OCI-LY3 (cell line): Measurements from ENCODE around the gene ANO10.

Experiments used
- H2AFZ ChIP-seq: fragments of 200-600, 300-600 bp; shearing (Covaris generic); 2 replicates; pipeline ENCODE4 v1.6.0; 2014; ENCODE audit warnings: antibody characterized with exemption, low read depth, low read length
- H3K27ac ChIP-seq: fragments of 200-600, 300-600 bp; sonication (generic); 2 replicates; pipeline ENCODE4 v1.5.1; 2014; ENCODE audit warnings: mild to moderate bottlenecking, low read length, moderate library complexity, mixed read lengths
- H3K27me3 ChIP-seq: fragments of 200-600, 300-600 bp; sonication (generic); 2 replicates; pipeline ENCODE4 v1.6.1; 2014; ENCODE audit warnings: low read depth, low read length, mixed read lengths
- H3K36me3 ChIP-seq: fragments of 200-600, 300-600 bp; sonication (generic); replicated peaks from 2 replicates; pipeline ENCODE3; 2014; ENCODE audit warnings: low read depth, low read length, mixed read lengths
- H3K4me1 ChIP-seq: fragments of 300-600, 200-600 bp; sonication (generic); 2 replicates; pipeline ENCODE4 v1.6.1; 2014; ENCODE audit warnings: low read length, mixed read lengths
- H3K4me2 ChIP-seq: fragments of 200-600, 300-600 bp; sonication (generic); 2 replicates; pipeline ENCODE4 v1.6.1; 2014; ENCODE audit warnings: low read length, mixed read lengths
- H3K4me3 ChIP-seq: fragments of 300-600, 200-600 bp; sonication (generic); 2 replicates; pipeline ENCODE4 v1.5.1; 2014; ENCODE audit warnings: antibody characterized with exemption, mild to moderate bottlenecking, low read length, moderate library complexity
- H3K79me2 ChIP-seq: fragments of 300-600, 200-600 bp; shearing (Covaris generic); 2 replicates; pipeline ENCODE4 v1.6.1; 2014; ENCODE audit warnings: mild to moderate bottlenecking, low read length, mixed read lengths
- H3K9ac ChIP-seq: fragments of 300-600, 200-600 bp; shearing (Covaris generic); 2 replicates; pipeline ENCODE4 v1.6.0; 2014; ENCODE audit warnings: mild to moderate bottlenecking, low read length, moderate library complexity
- H3K9me3 ChIP-seq: fragments of 200-600, 300-600 bp; shearing (Covaris generic); 2 replicates; pipeline ENCODE4 v1.6.1; 2014; ENCODE audit warnings: low read length, mixed read lengths; ENCODE audit not compliant: insufficient read depth
- H4K20me1 ChIP-seq: fragments of 200-600, 300-600 bp; sonication (generic); 2 replicates; pipeline ENCODE4 v1.6.1; 2016; ENCODE audit warnings: low read length, mixed read lengths; ENCODE audit not compliant: insufficient read depth
- EZH2phosphoT487 ChIP-seq: fragments of 200-600 bp; shearing (Covaris generic); IDR thresholded peaks from 2 replicates; pipeline ENCODE4 v1.6.1; 2018; ENCODE audit warnings: antibody characterized with exemption, mixed run types, low read depth
- TF ChIP-seq, protein P1 (sequence below): fragments of 200-600, 300-600 bp; sonication (generic); IDR thresholded peaks from 2 replicates; pipeline ENCODE4 v1.5.1; 2014; ENCODE audit warnings: antibody characterized with exemption, low read length, low read depth

ANO10 gene

DNA sequence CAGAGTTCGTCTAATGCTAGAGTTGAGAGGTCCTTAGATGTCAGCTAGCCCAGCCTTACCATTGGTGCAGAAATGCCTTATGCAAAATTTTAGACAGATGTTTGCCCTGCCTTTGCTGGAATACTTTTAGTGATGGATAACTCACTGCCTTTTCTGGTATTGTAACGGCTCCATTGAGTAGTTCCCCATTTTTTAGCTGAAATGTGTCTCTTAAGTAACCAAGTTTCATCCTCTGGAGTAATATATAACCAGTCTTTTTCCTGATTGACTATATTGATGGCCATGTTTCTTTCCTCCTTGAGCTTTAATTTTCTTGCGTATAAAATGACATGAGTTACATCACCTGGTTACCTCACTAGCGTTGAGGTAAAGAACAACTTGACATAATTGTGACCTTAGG, 290.4 kb downstream of the ANO10 start:
- Histone ChIP-seq H3K36me3 (peaks cover 36% of the 10 kb centered on the region), H3K79me2 (peaks cover 18% of the 10 kb centered on the region), H3K4me3 (no peak overlapping the region), H3K4me2 (no peak overlapping the region), H3K4me1 (peaks cover 16% of the 10 kb centered on the region), H4K20me1 (peaks cover 12% of the 10 kb centered on the region; the same call in 1 of the 2 replicates), H3K9me3 (peaks cover 9% of the 10 kb centered on the region; the same call in 1 of the 2 replicates), H3K27me3 (no peaks in the 10 kb centered on the region), H3K9ac (no peak overlapping the region), H3K27ac (no peak overlapping the region), H2AFZ (no peak overlapping the region)
- TF ChIP-seq EZH2phosphoT487, result no peak
- TF ChIP-seq, protein P1, sequence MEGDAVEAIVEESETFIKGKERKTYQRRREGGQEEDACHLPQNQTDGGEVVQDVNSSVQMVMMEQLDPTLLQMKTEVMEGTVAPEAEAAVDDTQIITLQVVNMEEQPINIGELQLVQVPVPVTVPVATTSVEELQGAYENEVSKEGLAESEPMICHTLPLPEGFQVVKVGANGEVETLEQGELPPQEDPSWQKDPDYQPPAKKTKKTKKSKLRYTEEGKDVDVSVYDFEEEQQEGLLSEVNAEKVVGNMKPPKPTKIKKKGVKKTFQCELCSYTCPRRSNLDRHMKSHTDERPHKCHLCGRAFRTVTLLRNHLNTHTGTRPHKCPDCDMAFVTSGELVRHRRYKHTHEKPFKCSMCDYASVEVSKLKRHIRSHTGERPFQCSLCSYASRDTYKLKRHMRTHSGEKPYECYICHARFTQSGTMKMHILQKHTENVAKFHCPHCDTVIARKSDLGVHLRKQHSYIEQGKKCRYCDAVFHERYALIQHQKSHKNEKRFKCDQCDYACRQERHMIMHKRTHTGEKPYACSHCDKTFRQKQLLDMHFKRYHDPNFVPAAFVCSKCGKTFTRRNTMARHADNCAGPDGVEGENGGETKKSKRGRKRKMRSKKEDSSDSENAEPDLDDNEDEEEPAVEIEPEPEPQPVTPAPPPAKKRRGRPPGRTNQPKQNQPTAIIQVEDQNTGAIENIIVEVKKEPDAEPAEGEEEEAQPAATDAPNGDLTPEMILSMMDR, result no peak

DNA sequence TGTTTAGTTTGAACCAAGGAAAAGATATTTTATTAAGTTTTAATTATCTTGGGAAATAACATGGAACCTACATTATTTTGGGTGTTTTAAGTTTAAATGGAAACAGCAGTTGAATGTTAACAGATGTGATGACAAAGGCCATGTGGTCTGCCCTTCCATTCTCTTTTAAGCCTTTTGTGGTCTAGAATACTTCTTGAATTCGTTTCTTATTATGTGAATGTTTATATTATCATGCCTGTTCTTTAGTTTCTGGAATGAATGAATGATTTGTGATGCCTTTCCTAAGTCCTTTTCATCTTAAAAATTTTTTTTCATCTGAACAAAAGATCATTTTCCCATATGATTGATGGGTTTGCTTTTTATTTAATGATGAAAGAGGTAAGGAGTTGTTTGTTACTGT, 290.8 kb downstream of the ANO10 start:
- Histone ChIP-seq H3K4me1 (peaks cover 19% of the 10 kb centered on the region), H3K4me3 (no peak overlapping the region), H4K20me1 (peaks cover 13% of the 10 kb centered on the region; the same call in 1 of the 2 replicates), H3K9ac (no peak overlapping the region), H2AFZ (no peak overlapping the region), H3K9me3 (peaks cover 8% of the 10 kb centered on the region; the same call in 1 of the 2 replicates), H3K4me2 (no peak overlapping the region), H3K79me2 (peaks cover 22% of the 10 kb centered on the region), H3K27ac (no peak overlapping the region), H3K27me3 (no peaks in the 10 kb centered on the region), H3K36me3 (peaks cover 33% of the 10 kb centered on the region)
- no peak for TF ChIP-seq EZH2phosphoT487
- TF ChIP-seq, protein P1, result no peak

DNA sequence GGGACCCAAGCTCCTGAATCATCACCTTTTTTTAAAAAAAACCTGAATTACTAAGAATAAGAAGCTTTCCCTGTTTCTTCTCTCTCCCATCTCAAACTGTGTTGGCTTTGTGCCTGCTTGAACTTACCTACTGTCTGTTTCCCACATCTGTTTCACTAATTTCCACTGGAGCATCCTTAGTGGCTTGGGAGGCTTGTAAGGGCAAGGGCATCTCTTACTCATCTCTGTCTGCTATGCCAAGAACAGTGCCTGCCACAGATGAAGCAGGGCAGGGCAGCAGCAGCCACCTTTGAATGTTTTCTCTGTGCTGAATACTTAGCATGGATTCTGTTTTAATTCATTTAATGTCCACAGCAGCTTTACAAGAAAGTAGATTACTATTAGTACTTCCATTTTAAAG, 293.2 kb downstream of the ANO10 start:
- no peaks in the 10 kb centered on the region for H3K9me3 ChIP-seq
- no peak overlapping the region for H3K4me2 ChIP-seq
- H3K27me3 ChIP-seq, result no peaks in the 10 kb centered on the region

DNA sequence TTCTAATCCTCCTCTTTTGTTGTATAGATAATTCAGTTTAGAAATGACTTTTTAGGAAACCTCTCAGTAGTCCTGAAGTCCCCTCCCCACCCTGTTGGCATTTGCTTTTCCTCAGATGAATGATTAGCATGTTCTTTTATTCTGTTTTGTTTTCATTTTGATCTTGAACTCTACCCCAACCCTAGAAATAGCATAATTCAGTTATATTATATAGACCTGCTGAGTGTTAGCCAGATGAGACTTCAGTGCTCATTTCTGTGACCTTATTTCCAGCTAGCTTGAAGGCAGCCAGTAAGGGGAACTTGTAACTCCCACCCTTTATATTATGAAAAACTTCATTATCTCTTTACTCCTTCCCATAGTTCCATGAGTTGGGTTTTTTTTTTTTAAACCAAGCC, 294.2 kb downstream of the ANO10 start:
- TF ChIP-seq, protein P1, result no peak
- TF ChIP-seq EZH2phosphoT487, result no peak
- H3K9ac ChIP-seq, result no peak overlapping the region
- no peaks in the 10 kb centered on the region for H3K27me3 ChIP-seq
- H2AFZ ChIP-seq, result no peak overlapping the region
- peak overlapping the region; percentile 33 for H3K27ac ChIP-seq
- peak overlapping the region; percentile 16 for H3K4me2 ChIP-seq
- H3K9me3 ChIP-seq, result no peaks in the 10 kb centered on the region
- H3K4me3 ChIP-seq, result no peak overlapping the region
- H3K4me1 ChIP-seq, result peaks cover 21% of the 10 kb centered on the region
- H4K20me1 ChIP-seq, result peaks cover 18% of the 10 kb centered on the region; the same call in 1 of the 2 replicates
- H3K79me2 ChIP-seq, result peaks cover 30% of the 10 kb centered on the region
- H3K36me3 ChIP-seq, result peaks cover 21% of the 10 kb centered on the region

More for the DNA sequence above, 293.2 kb downstream of the ANO10 start:
- Histone ChIP-seq H3K79me2 (peaks cover 28% of the 10 kb centered on the region), H3K36me3 (peaks cover 20% of the 10 kb centered on the region), H3K4me1 (peaks cover 21% of the 10 kb centered on the region), H2AFZ (no peak overlapping the region), H3K4me3 (no peak overlapping the region), H3K9ac (no peak overlapping the region), H3K27ac (no peak overlapping the region), H4K20me1 (peaks cover 18% of the 10 kb centered on the region; the same call in 1 of the 2 replicates)
- TF ChIP-seq EZH2phosphoT487, result no peak
- TF ChIP-seq, protein P1, result no peak
